GM23338 (cell line): ENCODE measurements around the gene CATSPERD.

Experiments used
- CTCF ChIP-seq, 2 experiments: fragments of 200-600 bp in 1 of 2; sonication (generic) in 1 of 2; conservative IDR thresholded peaks; 2 replicates each; pipeline versions ENCODE4 v1.5.1 to v1.6.1; 2016 to 2017; ENCODE audit warnings: antibody characterized with exemption in 2 of 2, low read depth in 2 of 2, mild to moderate bottlenecking in 2 of 2, moderate library complexity in 1 of 2
- REST ChIP-seq: IDR thresholded peaks from one replicate; pipeline ENCODE4 v1.6.1; 2018; ENCODE audit warnings: antibody characterized with exemption; ENCODE audit not compliant: unreplicated experiment

GRCh38 chr19:5718579-5719273 is 1.7 kb upstream of the CATSPERD start:
- TF ChIP-seq REST = no peak
- TF ChIP-seq CTCF (conservative IDR thresholded peaks at IDR 0.05; ENCODE audit: low read depth in 2 of 2) = no peak
